HepG2 (cell line): ENCODE results near the gene RMND5A. TPM values are rescaled to one million over a fixed set of nuclear protein-coding genes. Genes with fewer than 3 reads are reported as not detected.
A peak's percentile ranks its signal among the peaks of the same experiment; 100 is the strongest.

Source experiments
- DR1 ChIP-seq: sonication (generic); formaldehyde crosslinking; IDR thresholded peaks from 2 replicates; pipeline ENCODE4 v1.8.0; 2021; ENCODE audit warnings: mild to moderate bottlenecking, missing genetic modification reagents, inconsistent platforms
- FOXK1 ChIP-seq: sonication (generic); formaldehyde crosslinking; IDR thresholded peaks from 2 replicates; pipeline ENCODE4 v1.4.0; 2020; ENCODE audit warnings: low read depth, missing genetic modification reagents, borderline replicate concordance
- HNRNPLL ChIP-seq: fragments of 200-400 bp; formaldehyde crosslinking; IDR thresholded peaks from 2 replicates; pipeline ENCODE4 v1.6.1; 2017; ENCODE audit warnings: mild to moderate bottlenecking, low read depth, low read length; ENCODE audit not compliant: poor library complexity, severe bottlenecking
- ISL2 ChIP-seq: sonication (generic); formaldehyde crosslinking; IDR thresholded peaks from 2 replicates; pipeline ENCODE4 v1.5.0; 2020; ENCODE audit warnings: missing genetic modification reagents
- KLF6 ChIP-seq: IDR thresholded peaks from 2 replicates; pipeline ENCODE4 v1.8.0; 2016; ENCODE audit warnings: missing biosample characterization, missing genetic modification reagents
- MED13 ChIP-seq: sonication (generic); formaldehyde crosslinking; IDR thresholded peaks from 2 replicates; pipeline ENCODE4 v1.5.0; 2020; ENCODE audit warnings: missing genetic modification reagents
- PATZ1 ChIP-seq: sonication (generic); formaldehyde crosslinking; IDR thresholded peaks from 2 replicates; pipeline ENCODE4 v1.4.0; 2020; ENCODE audit warnings: missing genetic modification reagents
- PHF21A ChIP-seq: sonication (generic); formaldehyde crosslinking; IDR thresholded peaks from 2 replicates; pipeline ENCODE4 v1.5.0; 2020; ENCODE audit warnings: mild to moderate bottlenecking, missing genetic modification reagents
- POLR2G ChIP-seq: fragments of 200-400 bp; formaldehyde crosslinking; IDR thresholded peaks from 2 replicates; pipeline ENCODE4 v1.6.1; 2018; ENCODE audit warnings: mild to moderate bottlenecking, low read depth, low read length, moderate library complexity
- RARA ChIP-seq: IDR thresholded peaks from 2 replicates; pipeline ENCODE4 v1.6.1; 2016; ENCODE audit warnings: missing genetic modification reagents, missing compliant biosample characterization
- SATB2 ChIP-seq: sonication (generic); formaldehyde crosslinking; IDR thresholded peaks from 2 replicates; pipeline ENCODE4 v1.5.0; 2020; ENCODE audit warnings: missing genetic modification reagents
- TFAP4 ChIP-seq: sonication (generic); IDR thresholded peaks from 2 replicates; pipeline ENCODE4 v1.6.1; 2016; ENCODE audit warnings: low read depth, borderline replicate concordance
- TFDP1 ChIP-seq: IDR thresholded peaks from 2 replicates; pipeline ENCODE4 v1.6.1; 2016; ENCODE audit warnings: missing compliant biosample characterization, missing genetic modification reagents, borderline replicate concordance
- TFDP2 ChIP-seq: sonication (generic); formaldehyde crosslinking; IDR thresholded peaks from 2 replicates; pipeline ENCODE4 v1.4.0; 2020; ENCODE audit warnings: missing genetic modification reagents
- THAP9 ChIP-seq: sonication (generic); formaldehyde crosslinking; IDR thresholded peaks from 2 replicates; pipeline ENCODE4; 2020; ENCODE audit warnings: missing genetic modification reagents, mild to moderate bottlenecking, borderline replicate concordance
- YEATS2 ChIP-seq: sonication (generic); formaldehyde crosslinking; IDR thresholded peaks from 2 replicates; pipeline ENCODE4 v1.4.0; 2020; ENCODE audit warnings: missing genetic modification reagents, borderline replicate concordance
- ZNF614 ChIP-seq: IDR thresholded peaks from 2 replicates; pipeline ENCODE4 v1.6.1; 2018; ENCODE audit warnings: missing biosample characterization, missing genetic modification reagents, inconsistent platforms, borderline replicate concordance
- polyA plus RNA-seq, 8 experiments: library from polyadenylated mRNA; depleted of rRNA in 3 of 8; stranded (reverse) in 7 of 8; unstranded in 1 of 8; fragments of >200 nt; fragmentation: Illumina TruSeq in 4 of 8; extraction: Trizol in 4 of 8; gene quantifications; 2 replicates each; pipeline versions ENCODE4 v1.2.1 to v1.2.3, GENCODE V29; 2011 to 2016; ENCODE audit warnings: low read depth in 4 of 8, missing spikeins in 1 of 8, mixed read lengths in 1 of 8; ENCODE audit not compliant: insufficient read depth in 1 of 8
- total RNA-seq, 5 experiments: library from RNA; depleted of rRNA; stranded (reverse); fragments of >200 nt; fragmentation: Illumina TruSeq; extraction: Trizol; gene quantifications; 2 replicates each; pipeline ENCODE4 v1.2.3, GENCODE V29; 2016; ENCODE audit warnings: low read depth in 1 of 5
- TF ChIP-seq, protein P1 (sequence below): sonication (generic); formaldehyde crosslinking; conservative IDR thresholded peaks from 2 replicates; pipeline ENCODE4 v1.4.0; 2020; ENCODE audit warnings: missing genetic modification reagents

The RMND5A gene
- total and polyA plus RNA-seq, 2 of the 13 experiments (the other 11 are each of a cell fraction or from before 2014, with no cell fraction given): 31.0 to 66.4 TPM

- peak; percentile 66; the same call in 1 of the 2 replicates for TF ChIP-seq TFDP1
- peak; percentile 53; the same call in 1 of the 2 replicates for TF ChIP-seq MED13 (CRISPR knock-in tag)
- peak; percentile 72 for TF ChIP-seq KLF6
- TF ChIP-seq ZNF614: 0 out of 2 replicates have a peak, but pooled peaks have one; percentile 17
- TF ChIP-seq TFDP2 (CRISPR knock-in tag): 0 out of 2 replicates have a peak, but pooled peaks have one; percentile 13
- TF ChIP-seq DR1 (CRISPR knock-in tag): peak; percentile 76
- TF ChIP-seq PATZ1: peak; percentile 57
- TF ChIP-seq, protein P1, sequence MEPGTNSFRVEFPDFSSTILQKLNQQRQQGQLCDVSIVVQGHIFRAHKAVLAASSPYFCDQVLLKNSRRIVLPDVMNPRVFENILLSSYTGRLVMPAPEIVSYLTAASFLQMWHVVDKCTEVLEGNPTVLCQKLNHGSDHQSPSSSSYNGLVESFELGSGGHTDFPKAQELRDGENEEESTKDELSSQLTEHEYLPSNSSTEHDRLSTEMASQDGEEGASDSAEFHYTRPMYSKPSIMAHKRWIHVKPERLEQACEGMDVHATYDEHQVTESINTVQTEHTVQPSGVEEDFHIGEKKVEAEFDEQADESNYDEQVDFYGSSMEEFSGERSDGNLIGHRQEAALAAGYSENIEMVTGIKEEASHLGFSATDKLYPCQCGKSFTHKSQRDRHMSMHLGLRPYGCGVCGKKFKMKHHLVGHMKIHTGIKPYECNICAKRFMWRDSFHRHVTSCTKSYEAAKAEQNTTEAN: peak; percentile 53; the same call in 1 of the 2 replicates
- TF ChIP-seq PHF21A (CRISPR knock-in tag): 0 out of 2 replicates have a peak, but pooled peaks have one; percentile 17
- 0 out of 2 replicates have a peak, but pooled peaks have one; percentile 57 for TF ChIP-seq SATB2 (CRISPR knock-in tag)
- peak; percentile 47 for TF ChIP-seq RARA (CRISPR knock-in tag)
- peak; percentile 42; the same call in 1 of the 2 replicates for TF ChIP-seq ISL2
- peak; percentile 84 for TF ChIP-seq HNRNPLL
- TF ChIP-seq THAP9 (CRISPR knock-in tag): peak; percentile 63; the same call in 1 of the 2 replicates
- peak; percentile 76; the same call in 1 of the 2 replicates for TF ChIP-seq FOXK1 (CRISPR knock-in tag)
- peak; percentile 27; the same call in 1 of the 2 replicates for TF ChIP-seq YEATS2 (CRISPR knock-in tag)
- peak; percentile 18; the same call in 1 of the 2 replicates for TF ChIP-seq TFAP4
- TF ChIP-seq POLR2G: peak; percentile 81
Measured at GRCh38 chr2:86719637-86720539, at the start of gene RMND5A (continued).
